Fibroblast of mammary gland (primary cell): ENCODE results near the gene NUMA1.

Experiments used
- DNase-seq: peaks from one replicate; pipeline ENCODE4 v3.0.0-alpha.2; 2010; ENCODE audit warnings: low read depth
- H3K4me3 ChIP-seq: 2 replicates; pipeline ENCODE4 v1.5.1; 2011; ENCODE audit warnings: low read depth, mild to moderate bottlenecking, low read length, moderate library complexity; ENCODE audit not compliant: control insufficient read depth
- TF ChIP-seq, protein P1 (sequence below): conservative IDR thresholded peaks from 2 replicates; pipeline ENCODE4 v1.5.1; 2011; ENCODE audit warnings: low read depth, low read length, inconsistent platforms; ENCODE audit not compliant: control insufficient read depth, insufficient read depth

NUMA1 gene

DNA sequence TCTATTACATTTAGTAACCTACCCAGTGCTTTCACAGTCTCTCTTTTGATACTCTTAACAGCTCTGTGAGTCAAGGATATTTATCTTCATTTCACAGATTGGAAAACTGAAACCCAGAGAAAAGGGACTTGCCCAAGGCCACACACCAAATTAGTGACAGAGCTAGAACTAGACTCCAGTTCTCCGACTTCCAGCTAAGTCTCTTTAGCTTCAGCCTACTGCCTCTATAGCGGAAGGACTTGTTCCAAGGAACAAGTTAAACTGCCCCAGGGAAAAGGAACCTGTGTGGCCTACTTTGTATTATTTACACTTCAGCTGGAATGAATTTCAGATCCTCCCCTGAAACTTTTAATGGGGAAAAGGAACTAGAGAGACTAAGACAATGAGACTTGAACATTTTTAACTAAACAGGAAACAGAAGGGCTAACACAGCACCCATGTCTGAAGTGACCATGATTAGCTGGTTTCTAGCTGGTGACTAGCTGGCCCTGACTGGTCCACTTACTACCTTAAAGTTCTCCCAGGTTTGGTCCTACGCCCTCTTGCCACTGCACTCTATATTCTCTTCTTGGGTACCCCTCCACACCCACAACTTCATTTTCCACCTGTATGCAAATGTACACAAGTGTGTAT, 1.6 kb upstream of the NUMA1 start:
- H3K4me3 ChIP-seq = no peak overlapping the region
- no peak for DNase-seq
- TF ChIP-seq, protein P1, sequence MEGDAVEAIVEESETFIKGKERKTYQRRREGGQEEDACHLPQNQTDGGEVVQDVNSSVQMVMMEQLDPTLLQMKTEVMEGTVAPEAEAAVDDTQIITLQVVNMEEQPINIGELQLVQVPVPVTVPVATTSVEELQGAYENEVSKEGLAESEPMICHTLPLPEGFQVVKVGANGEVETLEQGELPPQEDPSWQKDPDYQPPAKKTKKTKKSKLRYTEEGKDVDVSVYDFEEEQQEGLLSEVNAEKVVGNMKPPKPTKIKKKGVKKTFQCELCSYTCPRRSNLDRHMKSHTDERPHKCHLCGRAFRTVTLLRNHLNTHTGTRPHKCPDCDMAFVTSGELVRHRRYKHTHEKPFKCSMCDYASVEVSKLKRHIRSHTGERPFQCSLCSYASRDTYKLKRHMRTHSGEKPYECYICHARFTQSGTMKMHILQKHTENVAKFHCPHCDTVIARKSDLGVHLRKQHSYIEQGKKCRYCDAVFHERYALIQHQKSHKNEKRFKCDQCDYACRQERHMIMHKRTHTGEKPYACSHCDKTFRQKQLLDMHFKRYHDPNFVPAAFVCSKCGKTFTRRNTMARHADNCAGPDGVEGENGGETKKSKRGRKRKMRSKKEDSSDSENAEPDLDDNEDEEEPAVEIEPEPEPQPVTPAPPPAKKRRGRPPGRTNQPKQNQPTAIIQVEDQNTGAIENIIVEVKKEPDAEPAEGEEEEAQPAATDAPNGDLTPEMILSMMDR = no peak

DNA sequence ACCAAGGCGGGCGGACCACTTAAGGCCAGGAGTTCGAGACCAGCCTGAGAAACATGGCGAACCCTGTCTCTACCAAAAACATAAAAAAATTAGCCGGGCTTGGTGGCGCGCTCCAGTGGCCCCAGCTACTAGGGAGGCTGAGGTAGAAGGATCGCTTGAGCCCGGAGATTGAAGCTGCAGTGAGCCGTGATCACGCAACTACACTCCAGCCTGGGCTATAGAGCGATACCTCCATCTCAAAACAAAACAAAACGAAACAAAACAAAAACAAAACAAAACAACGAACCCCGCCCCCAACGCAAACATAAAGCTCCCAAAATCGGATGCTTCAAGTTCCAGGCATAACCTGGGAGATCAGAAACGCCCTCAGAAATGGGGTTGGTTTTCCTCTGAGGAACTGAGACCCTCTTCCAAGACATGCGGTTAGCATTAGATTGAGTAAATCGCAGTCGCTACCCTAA, 872 bp upstream of the NUMA1 start:
- H3K4me3 ChIP-seq = peak overlapping the region; percentile 85
- no peak for DNase-seq
- TF ChIP-seq, protein P1 = no peak

DNA sequence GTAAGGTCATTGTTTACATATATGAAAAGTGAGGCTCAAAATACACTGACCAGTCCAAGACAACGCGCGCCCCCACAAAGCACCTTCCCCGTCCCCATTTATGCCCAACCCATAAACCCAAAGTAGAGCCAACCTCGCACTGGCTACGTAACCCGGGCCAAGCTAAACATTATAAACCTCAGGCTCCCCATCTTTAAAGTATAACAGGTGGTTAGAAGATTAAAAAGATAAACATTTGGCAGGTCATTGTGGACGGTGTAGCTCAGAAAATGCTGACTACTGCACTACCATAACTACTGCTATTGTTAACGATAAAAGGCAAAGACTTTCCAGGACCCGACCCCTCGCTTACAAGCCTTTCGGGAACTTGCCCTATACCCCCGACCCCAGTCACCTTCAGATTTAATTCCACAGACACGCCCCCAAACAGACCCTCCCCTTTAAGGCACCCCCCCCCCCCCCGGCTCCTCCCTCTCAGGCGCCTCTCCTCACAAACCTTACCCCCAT, 470 bp downstream of the NUMA1 start:
- TF ChIP-seq, protein P1 = no peak
- DNase-seq = no peak
- H3K4me3 ChIP-seq = peak overlapping the region; percentile 85

DNA sequence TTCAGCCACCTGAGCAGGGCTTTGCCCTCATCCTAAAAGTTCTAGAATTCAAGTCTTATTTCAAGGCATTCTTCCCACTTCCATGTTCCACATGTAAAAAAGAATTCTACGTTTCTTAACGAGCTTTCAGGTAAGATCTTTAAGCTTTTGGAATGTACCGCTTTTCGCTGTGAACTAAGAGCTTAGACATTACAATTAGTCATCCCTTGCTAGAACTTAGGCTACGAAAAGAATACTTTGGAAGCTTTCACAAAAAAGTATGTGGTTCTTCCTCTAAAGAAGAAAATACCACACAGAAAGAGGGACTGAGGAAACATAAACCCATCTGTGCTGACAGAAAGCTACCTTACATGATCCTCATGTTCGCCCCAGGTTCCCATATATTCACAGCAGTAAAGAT, 1.9 kb downstream of the NUMA1 start:
- TF ChIP-seq, protein P1 = no peak
- H3K4me3 ChIP-seq = peak overlapping the region; percentile 85
- no peak for DNase-seq

DNA sequence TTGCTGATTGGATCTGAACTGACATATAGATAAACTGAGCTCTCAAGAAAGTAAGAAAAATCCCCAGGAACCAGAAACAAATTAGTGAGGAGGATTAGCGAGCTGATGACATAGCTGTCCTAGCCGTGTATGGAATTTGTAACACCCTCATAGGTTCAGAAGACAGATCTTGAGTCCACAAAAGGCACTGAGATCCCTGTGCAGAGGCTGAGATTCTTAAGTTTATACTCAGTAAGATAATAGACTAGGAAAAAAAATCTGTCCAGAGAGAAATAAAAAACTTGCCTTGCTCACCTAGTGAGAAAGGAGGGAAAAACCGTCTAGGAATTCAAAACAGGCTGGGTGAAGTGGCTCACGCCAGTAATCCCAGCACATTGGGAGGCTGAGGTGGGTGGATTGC, 4.6 kb downstream of the NUMA1 start:
- no peak for DNase-seq
- H3K4me3 ChIP-seq = no peak overlapping the region
- TF ChIP-seq, protein P1 = no peak

DNA sequence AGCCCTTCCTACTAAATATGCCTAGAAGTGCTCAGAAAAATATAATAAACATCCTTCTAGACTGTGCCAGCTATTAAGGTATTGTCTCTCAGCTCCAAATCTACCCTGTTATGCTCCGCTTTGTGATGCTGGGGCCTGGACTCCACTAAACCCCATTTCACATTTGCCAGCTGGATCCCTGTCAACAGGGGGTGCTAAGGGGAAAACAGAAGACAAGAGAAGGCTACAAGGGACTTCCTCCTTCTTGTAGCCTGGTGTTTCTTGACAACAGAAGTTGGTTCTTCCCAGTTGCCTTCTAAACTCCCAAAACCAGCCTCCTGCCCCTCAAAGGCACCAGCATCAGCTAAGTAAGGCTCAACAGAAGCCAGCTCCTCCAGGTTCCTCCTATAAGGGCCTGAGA, 5.2 kb downstream of the NUMA1 start:
- H3K4me3 ChIP-seq = no peak overlapping the region
- TF ChIP-seq, protein P1 = no peak
- no peak for DNase-seq
